Psoas muscle (tissue), 8 donors: Measurements from ENCODE around the gene TMEM141. TPM values are rescaled to one million over a fixed set of nuclear protein-coding genes. Genes with fewer than 3 reads are reported as not detected.
A peak's percentile ranks its signal among the peaks of the same experiment; 100 is the strongest.
"Not testable (repeated sequence)": the region's sequence is repeated elsewhere in the genome, so short reads cannot be mapped to it uniquely, and the experiment has no call there.

ENCODE experiments used
- ATAC-seq, 4 donors: fragments of 200-7000 bp; cut with Tn5 transposase; one replicate each; pipeline ENCODE4 v1.9.1; 2020; ENCODE audit warnings: moderate library complexity in 3 of 4, mild to moderate bottlenecking in 2 of 4
- DNase-seq, 2 donors: peaks; one replicate each; pipeline ENCODE4 v3.0.0-alpha.2; 2020
- H3K27ac ChIP-seq: fragments of 200-600 bp; one replicate; pipeline ENCODE4 v1.8.0; 2022
- H3K27me3 ChIP-seq, 3 donors: fragments of 200-600 bp in 1 of 3; one replicate each; pipeline versions ENCODE4 v1.6.1 to v1.8.0; 2013 to 2022; ENCODE audit warnings: low read length in 2 of 3, mild to moderate bottlenecking in 2 of 3, moderate library complexity in 1 of 3; ENCODE audit not compliant: insufficient read depth in 3 of 3
- H3K36me3 ChIP-seq, 2 donors: fragments of 200-600 bp in 1 of 2; one replicate each; pipeline versions ENCODE4 v1.6.1 to v1.8.0; 2013 to 2022; ENCODE audit warnings: low read depth in 1 of 2, mild to moderate bottlenecking in 1 of 2, moderate library complexity in 1 of 2; ENCODE audit not compliant: insufficient read depth in 1 of 2
- H3K4me1 ChIP-seq: fragments of 200-600 bp; one replicate; pipeline ENCODE4 v1.8.0; 2022
- H3K4me3 ChIP-seq: fragments of 200-600 bp; one replicate; pipeline ENCODE4 v1.8.0; 2022; ENCODE audit warnings: mild to moderate bottlenecking
- H3K9me3 ChIP-seq: fragments of 200-600 bp; one replicate; pipeline ENCODE4 v1.8.0; 2022
- CTCF ChIP-seq: fragments of 200-600 bp; IDR thresholded peaks from one replicate; pipeline ENCODE4 v1.8.0; 2022; ENCODE audit warnings: antibody characterized with exemption
- WGBS, 3 donors: extraction: QIAGEN DNeasy Blood & Tissue Kit; methylation state at CpG; one replicate each; pipeline versions ENCODE4 v1.1.6 to v1.1.7; 2013; 5-methylcytosine and 5-hydroxymethylcytosine counted together
- intact Hi-C, 2 donors: fragments of 100-400 bp; cut with DNase I; formaldehyde crosslinking; loops; one replicate each; pipeline versions ENCODE4 v1.11.0 to v1.14.2; 2022
- polyA plus RNA-seq, 3 donors: library from polyadenylated mRNA; stranded (reverse); fragments of 200-250 nt; gene quantifications; one replicate each; pipeline ENCODE4 v1.2.3, GENCODE V29; 2013
- total RNA-seq, 4 donors: library from RNA; stranded (reverse); fragmentation: NEBNext Ultra II Directional in 2 of 4; extraction: Animal tissue kit (Norgen Biotek cat#: 25700) in 2 of 4; gene quantifications; one replicate each; pipeline versions ENCODE4 v1.2.1 to v1.2.4, GENCODE V29; 2021 to 2023
- donor health status: healthy with polysubstance abuse.
- donor health status: DM: no; HTN: no; CAD: no; lungs with moderate emphysema.
- donor health status: Bipolar disorder and iron deficiency.
- donor health status: healthy.
- donor health status: DM: yes; HTN: yes; CAD: no.
- donor health status: DM: no; HTN: no; CAD: no.
- donor health status: DM: no; HTN: no; CAD: no.
- donor health status: DM: yes; HTN: yes; CAD: no.

TMEM141 gene
- total and polyA plus RNA-seq, 7 donors, result 32.0 to 89.1 (median 49.1) TPM

- H3K4me1 ChIP-seq, result peaks cover 9% of the 10 kb centered on the region
- H3K27ac ChIP-seq, result no peak overlapping the region
- ATAC-seq (peak; percentile 60 to 73 (median 66)), DNase-seq (peak; percentile 69 to 80)
- peak overlapping the region; percentile 49 for H3K4me3 ChIP-seq
- peaks cover 0 to 48% (median 7%) of the 10 kb centered on the region in 3 donors for H3K27me3 ChIP-seq
- 1% methylated on average over 59 to 63 of the region's 63 CpGs for WGBS, 3 donors
- H3K9me3 ChIP-seq, result no peaks in the 10 kb centered on the region
- H3K36me3 ChIP-seq, result no peaks in the 10 kb centered on the region
- no peak for TF ChIP-seq CTCF
- intact Hi-C loops, result loop anchor here in 1 of 2 donors (2.0 kb wide), 1 partner anchor 39 kb away; no protein-coding TSS in a partner anchor
Observed at GRCh38 chr9:136799854-136800657, 8.9 kb downstream of the TMEM141 start.

GRCh38 chr9:136802321-136802720 lies 11.2 kb downstream of the TMEM141 start:
- ATAC-seq (no peak), DNase-seq (no peak)
- 66 to 88% (median 75%) methylated on average over 6 of the region's 6 CpGs for WGBS, 3 donors
- intact Hi-C loops, result no loop called here
- Histone ChIP-seq H3K4me3 (no peak overlapping the region), H3K36me3 (no peaks in the 10 kb centered on the region), H3K4me1 (peaks cover 22% of the 10 kb centered on the region), H3K27me3 (peaks cover 0 to 46% (median 7%) of the 10 kb centered on the region in 3 donors), H3K27ac (no peak overlapping the region), H3K9me3 (no peaks in the 10 kb centered on the region)
- no peak for TF ChIP-seq CTCF

GRCh38 chr9:136803009-136803550 lies 11.9 kb downstream of the TMEM141 start:
- 91 to 97% (median 93%) methylated on average over 5 to 8 of the region's 9 CpGs for WGBS, 3 donors
- H3K9me3 ChIP-seq, H3K36me3 ChIP-seq, H3K27ac ChIP-seq, DNase-seq, intact Hi-C loops, ATAC-seq, H3K4me3 ChIP-seq: not testable (repeated sequence)
- peaks cover 0 to 39% (median 7%) of the 10 kb centered on the region in 3 donors for H3K27me3 ChIP-seq
- H3K4me1 ChIP-seq, result peaks cover 22% of the 10 kb centered on the region

GRCh38 chr9:136803551-136804508 lies 12.7 kb downstream of the TMEM141 start:
- ATAC-seq (no peak), DNase-seq (no peak)
- TF ChIP-seq CTCF, result no peak
- Histone ChIP-seq H3K4me3 (no peak overlapping the region), H3K9me3 (no peaks in the 10 kb centered on the region), H3K36me3 (no peaks in the 10 kb centered on the region), H3K27ac (no peak overlapping the region), H3K4me1 (peaks cover 23% of the 10 kb centered on the region), H3K27me3 (peaks cover 0 to 31% (median 7%) of the 10 kb centered on the region in 3 donors)
- intact Hi-C loops, result no loop called here
- WGBS, 3 donors, result 88 to 90% (median 90%) methylated on average over 22 of the region's 22 CpGs
